SIG-M5 treated with dmso at 0.1 percent for 504 hours (cell line): ENCODE data around the gene KCNIP4.
"Not testable (repeated sequence)": the region's sequence is repeated elsewhere in the genome, so short reads cannot be mapped to it uniquely, and the experiment has no call there.

Experiments
- DNase-seq: peaks from one replicate; lab custom pipeline; 2025; ENCODE audit not compliant: unreplicated experiment; lab: John Stamatoyannopoulos, UW

KCNIP4 gene

GRCh38 chr4:20787940-20788665 is 1160.5 kb downstream of the KCNIP4 start:
- DNase-seq: no peak

GRCh38 chr4:20783134-20783533 is 1165.4 kb downstream of the KCNIP4 start:
- DNase-seq: not testable (repeated sequence)

GRCh38 chr4:20778896-20779295 is 1169.7 kb downstream of the KCNIP4 start:
- DNase-seq: no peak

GRCh38 chr4:20773144-20773997 is 1175.2 kb downstream of the KCNIP4 start:
- DNase-seq: peak; percentile 37

GRCh38 chr4:20764366-20764992 is 1184.1 kb downstream of the KCNIP4 start:
- DNase-seq: no peak

- no peak for DNase-seq
These were observed 1186.7 kb downstream of the KCNIP4 start for GRCh38 chr4:20761826-20762225.

GRCh38 chr4:20761382-20761781 is 1187.2 kb downstream of the KCNIP4 start:
- DNase-seq: no peak

- DNase-seq: no peak
These were observed 1188.5 kb downstream of the KCNIP4 start for GRCh38 chr4:20760053-20760452.

GRCh38 chr4:20754036-20754435 is 1194.5 kb downstream of the KCNIP4 start:
- no peak for DNase-seq

GRCh38 chr4:20752641-20753040 is 1195.9 kb downstream of the KCNIP4 start:
- DNase-seq: no peak

GRCh38 chr4:20746000-20746399 is 1202.6 kb downstream of the KCNIP4 start:
- not testable (repeated sequence) for DNase-seq

- DNase-seq: no peak
These were observed 1212.6 kb downstream of the KCNIP4 start for GRCh38 chr4:20735931-20736330.

- no peak for DNase-seq
These were observed 1223.7 kb downstream of the KCNIP4 start for GRCh38 chr4:20724915-20725314.

- no peak for DNase-seq
These were observed 1225.1 kb downstream of the KCNIP4 start for GRCh38 chr4:20723463-20723862.

GRCh38 chr4:20723019-20723418 is 1225.6 kb downstream of the KCNIP4 start:
- DNase-seq: no peak

GRCh38 chr4:20711335-20711734 is 1237.2 kb downstream of the KCNIP4 start:
- DNase-seq: no peak

- DNase-seq: peak; percentile 92
These were observed 1248.4 kb downstream of the KCNIP4 start, which contains the start of gene PACRGL for GRCh38 chr4:20700007-20700761. TSS of gene PACRGL (plus strand) at chr4:20700458. CDS start at chr4:20704482, 4,024 bp downstream.

- DNase-seq: no peak
These were observed 1249.8 kb downstream of the KCNIP4 start for GRCh38 chr4:20698820-20699219.

GRCh38 chr4:20698382-20698781 is 1250.2 kb downstream of the KCNIP4 start:
- peak; percentile 71 for DNase-seq

- no peak for DNase-seq
These were observed 1251.8 kb downstream of the KCNIP4 start for GRCh38 chr4:20696815-20697214.

- no peak for DNase-seq
These were observed 1260.7 kb downstream of the KCNIP4 start for GRCh38 chr4:20687864-20688263.
